Stimulated activated CD8-positive, alpha-beta memory T cell treated with anti-CD3 and anti-CD28 coated beads, Interleukin-15, amount 100 ng/mL, for 24 hours (primary cell): ENCODE results near the gene PCNT.

Experiments used
- DNase-seq: peaks from one replicate; pipeline ENCODE4 v3.0.0-alpha.2; 2020; ENCODE audit warnings: low read depth

The PCNT gene, protein sequence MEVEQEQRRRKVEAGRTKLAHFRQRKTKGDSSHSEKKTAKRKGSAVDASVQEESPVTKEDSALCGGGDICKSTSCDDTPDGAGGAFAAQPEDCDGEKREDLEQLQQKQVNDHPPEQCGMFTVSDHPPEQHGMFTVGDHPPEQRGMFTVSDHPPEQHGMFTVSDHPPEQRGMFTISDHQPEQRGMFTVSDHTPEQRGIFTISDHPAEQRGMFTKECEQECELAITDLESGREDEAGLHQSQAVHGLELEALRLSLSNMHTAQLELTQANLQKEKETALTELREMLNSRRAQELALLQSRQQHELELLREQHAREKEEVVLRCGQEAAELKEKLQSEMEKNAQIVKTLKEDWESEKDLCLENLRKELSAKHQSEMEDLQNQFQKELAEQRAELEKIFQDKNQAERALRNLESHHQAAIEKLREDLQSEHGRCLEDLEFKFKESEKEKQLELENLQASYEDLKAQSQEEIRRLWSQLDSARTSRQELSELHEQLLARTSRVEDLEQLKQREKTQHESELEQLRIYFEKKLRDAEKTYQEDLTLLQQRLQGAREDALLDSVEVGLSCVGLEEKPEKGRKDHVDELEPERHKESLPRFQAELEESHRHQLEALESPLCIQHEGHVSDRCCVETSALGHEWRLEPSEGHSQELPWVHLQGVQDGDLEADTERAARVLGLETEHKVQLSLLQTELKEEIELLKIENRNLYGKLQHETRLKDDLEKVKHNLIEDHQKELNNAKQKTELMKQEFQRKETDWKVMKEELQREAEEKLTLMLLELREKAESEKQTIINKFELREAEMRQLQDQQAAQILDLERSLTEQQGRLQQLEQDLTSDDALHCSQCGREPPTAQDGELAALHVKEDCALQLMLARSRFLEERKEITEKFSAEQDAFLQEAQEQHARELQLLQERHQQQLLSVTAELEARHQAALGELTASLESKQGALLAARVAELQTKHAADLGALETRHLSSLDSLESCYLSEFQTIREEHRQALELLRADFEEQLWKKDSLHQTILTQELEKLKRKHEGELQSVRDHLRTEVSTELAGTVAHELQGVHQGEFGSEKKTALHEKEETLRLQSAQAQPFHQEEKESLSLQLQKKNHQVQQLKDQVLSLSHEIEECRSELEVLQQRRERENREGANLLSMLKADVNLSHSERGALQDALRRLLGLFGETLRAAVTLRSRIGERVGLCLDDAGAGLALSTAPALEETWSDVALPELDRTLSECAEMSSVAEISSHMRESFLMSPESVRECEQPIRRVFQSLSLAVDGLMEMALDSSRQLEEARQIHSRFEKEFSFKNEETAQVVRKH (N-terminal part only)

DNA sequence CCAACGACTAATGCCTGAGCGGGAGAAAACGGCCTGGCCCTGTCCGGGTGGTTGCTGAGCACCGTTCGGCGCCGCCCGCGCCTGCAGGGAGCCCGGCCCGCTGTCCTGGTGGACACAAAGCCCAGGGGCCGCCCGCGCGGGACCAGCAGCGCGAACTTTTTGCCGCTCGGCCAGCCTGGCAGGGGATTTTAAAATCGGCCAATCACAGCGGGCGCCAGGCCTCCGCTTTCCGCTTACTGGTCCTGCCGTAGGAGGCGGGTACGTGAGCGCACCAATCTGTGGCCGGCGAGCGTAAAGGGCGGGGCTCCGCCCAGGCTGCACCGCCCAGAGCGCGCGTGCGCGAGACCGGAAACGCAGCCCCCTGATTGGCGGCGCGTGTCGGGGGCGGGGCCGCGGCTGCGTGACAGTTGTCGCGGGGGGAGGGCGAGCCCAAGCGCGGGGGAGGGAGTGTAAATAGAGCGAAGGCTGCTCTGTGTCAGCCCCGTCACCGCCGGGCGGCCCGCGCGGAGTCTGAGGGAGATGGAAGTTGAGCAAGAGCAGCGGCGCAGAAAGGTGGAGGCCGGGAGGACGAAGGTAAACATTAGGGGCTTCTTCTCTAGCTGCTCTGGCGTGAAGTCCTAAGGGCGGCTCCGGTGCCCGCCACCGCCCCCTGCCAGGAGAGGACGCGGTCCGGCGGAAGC, at the start of gene PCNT, which contains the start of gene C21orf58:
Gene PCNT (plus strand): TSS at position 447 of the 680 bp plus-strand sequence. CDS start 73 bp downstream, at position 520.
Gene C21orf58 (minus strand): TSS at position 161 of the 680 bp plus-strand sequence. CDS start 1,132 bp downstream, outside the sequence.
- DNase-seq, result peak; percentile 93

DNA sequence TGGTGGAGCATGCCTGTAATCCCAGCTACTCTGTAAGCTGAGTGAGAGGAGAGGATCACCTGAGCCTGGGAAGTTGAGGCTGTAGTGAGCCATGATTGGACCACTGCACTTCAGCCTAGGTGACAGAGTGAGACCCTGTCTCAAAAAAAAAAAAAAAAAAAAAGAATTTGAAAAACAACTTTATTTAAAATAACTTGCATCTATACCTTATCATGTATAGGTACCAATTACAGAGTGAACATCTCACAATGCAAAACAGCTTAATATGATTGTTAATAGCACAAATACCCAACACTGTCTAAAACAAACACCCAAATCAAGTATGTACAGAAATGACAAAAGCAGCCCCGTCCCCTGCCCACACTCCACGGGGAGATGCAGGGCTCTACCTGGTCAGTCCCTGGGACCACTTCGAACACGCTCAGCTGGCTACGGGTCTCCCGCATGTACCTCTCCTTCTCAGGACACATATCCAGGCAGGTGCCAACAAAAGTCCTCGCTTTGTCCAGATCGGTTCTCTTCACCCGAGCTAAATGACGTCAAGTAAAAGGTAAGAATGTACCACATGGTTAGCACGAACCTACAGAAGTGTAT, 49.1 kb upstream of the PCNT start:
- DNase-seq, result no peak

DNA sequence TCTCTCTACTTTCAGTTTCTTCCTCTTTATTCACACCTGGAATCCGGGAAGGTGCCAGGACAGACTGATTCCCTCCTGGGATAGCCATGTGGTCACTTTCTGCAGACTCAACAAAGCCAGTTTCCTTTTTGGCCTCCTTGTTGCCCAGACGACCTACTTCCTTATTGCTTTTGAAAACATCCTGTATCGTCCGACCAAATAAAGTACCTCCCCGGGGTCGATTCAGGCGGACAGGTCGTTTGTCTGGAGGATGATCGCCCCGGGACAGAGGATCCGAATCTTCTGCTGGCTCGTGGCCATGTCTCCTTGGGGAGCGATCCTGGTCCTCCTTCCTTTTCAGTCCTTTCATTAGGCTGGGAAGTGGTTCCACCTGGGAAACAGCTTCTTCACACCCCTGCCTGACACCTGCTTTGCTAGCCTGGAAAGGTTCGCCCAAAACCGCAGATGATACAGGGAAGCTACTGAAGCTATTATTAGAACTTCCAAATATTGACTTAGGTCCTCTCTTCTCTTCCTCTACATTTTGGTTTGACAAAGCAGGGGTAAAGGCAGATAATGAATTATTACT, 39.8 kb upstream of the PCNT start:
- DNase-seq, result no peak

DNA sequence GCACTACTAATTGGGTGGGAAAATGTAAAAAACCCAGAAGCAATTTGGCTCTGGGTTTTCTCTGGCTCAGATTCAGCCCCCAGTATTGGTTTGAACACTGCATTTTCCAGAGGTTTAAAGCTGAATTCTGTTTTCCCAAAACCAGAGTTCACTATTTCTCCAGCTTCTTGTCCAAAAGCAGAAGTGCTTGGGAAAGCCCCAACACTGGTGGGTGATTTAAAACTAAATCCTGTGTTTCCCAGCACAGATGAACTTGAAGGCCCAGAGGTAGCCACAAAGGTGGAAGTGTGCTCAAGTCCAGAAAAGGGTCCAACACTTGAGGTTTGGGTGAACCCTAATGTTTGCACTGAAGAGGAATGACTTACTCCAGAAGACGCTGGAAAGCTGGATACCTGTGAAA, 39.2 kb upstream of the PCNT start:
- DNase-seq, result no peak

DNA sequence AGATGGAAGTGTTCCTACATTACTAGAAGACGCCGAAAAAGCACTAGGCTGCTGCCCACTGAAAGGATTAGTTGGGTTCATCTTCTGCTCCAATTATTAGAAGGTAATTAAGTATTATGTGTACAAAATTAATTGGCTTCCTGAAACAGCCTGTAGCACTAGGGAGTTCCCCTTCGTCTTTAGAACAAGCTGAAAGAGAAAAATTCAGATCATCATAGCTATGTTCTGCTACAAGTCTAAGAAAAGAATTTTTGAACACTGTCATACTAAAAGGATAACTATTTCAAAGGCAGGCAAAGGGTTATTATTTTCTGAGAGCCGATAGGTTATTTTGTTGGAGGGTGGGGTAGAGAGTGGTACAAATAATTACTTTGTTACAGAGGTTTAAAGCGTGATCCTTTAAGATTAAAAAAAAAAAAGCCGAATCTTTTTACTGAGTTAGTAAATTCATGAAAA, 38.7 kb upstream of the PCNT start, which contains the start of gene MCM3AP:
Gene MCM3AP (minus strand): TSS at position 406 of the 456 bp plus-strand sequence. CDS start 325 bp downstream, at position 81.
- no peak for DNase-seq

DNA sequence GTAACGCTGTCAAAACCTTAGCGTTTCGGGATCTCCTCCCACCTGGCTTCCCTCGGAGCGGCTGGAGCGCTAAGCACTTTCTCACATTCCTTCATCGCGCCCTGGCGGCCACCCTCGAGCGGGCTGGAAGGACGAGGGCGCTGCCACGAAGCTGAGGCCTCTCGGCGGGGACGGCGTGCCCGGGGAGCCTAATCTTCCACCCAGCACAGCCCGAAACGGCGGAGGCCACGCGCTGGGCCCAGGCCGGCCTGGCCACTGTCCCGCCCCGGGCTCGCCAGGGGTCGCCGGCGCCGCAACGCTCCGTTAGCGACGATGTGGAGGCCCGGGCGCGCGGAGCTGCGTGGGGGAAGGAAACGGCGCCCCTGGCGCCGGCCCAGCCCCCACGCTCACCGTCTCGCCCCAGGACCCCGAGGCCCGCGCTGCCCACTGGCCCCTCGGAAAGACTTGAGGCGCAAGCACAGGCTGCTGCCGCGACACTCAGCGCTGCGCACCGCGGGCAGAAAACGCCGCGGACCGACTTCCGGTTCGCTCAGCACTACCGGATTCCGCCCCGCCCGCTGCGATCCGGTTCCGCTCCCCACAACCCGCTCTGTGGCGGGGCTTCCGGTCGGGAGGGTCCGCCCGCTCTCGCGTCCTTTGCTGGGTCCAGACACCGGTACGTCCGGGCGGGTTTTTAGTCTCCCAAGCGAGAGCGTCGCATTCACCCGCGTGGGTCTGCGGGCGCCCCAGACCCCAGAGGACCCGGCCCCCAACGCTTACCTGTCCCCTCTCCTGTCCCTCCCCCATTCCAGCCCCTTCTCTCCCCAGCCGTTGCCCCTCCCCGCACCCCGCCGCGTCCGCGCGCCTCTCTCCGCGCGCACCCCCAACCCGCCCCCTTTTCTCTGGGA, 38.0 kb upstream of the PCNT start, which contains the start of gene YBEY:
Gene YBEY (plus strand): TSS at position 582 of the 887 bp plus-strand sequence. CDS start 572 bp downstream, outside the sequence.
- DNase-seq, result peak; percentile 76

DNA sequence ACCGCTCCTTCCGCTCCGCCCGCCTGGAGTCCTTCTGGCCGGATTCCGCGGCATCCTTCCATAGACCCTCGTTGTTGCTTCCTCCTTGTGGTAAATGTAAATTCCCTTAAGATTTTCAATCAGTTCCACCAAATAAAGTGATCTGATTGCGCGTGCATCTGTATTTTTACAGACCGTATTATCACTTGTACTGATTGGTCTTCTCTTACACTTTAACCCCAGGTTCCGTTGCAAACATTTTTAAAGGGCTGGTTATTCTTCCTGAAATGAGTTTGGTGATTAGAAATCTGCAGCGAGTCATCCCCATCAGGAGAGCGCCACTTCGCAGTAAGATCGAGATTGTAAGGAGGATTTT, 37.3 kb upstream of the PCNT start:
- DNase-seq, result no peak

DNA sequence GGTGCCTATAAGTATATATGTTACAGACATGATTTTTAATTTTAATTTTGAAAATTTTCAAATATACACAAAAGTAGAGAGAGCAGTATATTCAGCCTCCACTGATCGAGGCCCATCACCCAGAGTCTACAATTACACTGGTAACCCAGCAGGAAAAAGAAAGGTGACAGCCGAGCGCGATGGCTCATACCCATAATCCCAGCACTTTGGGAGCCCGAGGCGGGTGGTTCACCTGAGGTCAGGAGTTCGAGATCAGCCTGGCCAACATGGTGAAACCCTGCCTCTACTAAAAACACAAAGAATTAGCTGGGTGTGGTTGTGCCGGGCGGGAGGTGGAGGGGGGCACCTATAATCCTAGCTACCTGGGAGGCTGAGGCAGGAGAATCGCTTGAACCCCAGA, 36.4 kb upstream of the PCNT start:
- no peak for DNase-seq

DNA sequence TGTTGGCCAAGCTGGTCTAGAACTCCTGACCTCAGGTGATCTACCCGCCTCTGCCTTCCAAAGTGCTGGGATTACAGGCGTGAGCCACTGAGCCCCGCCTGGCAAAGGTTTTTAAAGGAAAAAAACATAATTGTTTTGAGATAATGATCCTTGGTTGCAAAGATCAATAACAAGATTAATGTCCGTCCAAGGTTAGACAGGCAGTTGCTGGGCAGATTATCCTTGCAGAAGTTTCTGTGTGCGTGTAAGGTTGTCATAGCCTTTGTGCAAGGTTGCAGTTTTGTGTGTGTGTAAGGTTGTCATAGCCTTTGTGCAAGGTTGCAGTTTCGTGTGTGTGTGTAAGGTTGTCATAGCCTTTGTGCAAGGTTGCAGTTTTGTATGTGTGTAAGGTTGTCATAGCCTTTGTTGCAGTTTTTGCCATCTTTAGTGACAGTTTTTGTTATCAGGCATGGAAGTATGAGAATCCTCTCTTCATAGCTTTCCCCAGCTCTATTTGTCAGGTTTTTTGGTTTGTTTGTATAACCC, 34.2 kb upstream of the PCNT start:
- no peak for DNase-seq

DNA sequence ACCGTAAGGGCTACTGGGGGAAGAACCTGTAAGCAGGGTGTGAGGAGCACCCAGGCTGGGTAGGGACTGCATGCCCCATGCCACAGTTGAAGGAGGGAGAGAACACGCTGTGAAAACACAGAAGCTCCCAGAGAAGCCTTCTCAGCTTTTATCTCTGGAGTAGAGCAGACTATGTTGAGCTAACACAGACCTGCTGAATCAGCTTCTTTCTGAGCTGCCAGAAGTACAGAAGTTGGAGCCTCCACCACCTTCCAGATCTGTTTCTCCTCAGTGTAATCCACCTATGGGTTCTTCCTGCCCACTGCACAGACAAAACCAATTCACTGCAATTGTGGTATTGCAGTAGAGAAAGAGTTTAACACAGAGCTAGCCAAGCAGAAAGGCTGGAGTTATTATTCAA, 32.4 kb upstream of the PCNT start:
- DNase-seq, result no peak

DNA sequence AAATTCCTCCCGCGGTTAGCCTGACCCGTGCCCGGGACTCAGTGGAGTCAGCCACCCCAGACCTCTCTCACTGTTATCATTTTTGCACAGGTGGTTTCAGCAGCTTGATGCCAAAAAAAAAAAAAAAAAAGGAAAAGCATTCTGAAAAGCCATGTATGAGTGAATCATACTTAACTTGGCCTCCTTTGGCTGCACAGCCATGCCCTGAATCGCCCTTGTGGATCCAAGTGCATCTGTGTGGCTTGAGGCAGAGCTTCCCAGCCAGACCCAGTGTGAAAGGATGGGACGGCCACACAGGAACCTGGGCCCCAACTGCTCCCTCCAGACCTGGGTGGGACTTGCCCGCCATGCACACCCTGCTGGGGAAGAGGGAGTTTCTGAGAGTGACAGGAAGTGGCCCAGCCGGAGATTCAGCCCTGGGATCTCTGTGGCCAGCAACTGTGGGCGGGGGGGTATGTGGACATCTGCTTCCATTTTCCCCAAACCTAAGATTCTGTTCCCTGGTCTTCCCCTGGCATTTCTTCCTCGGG, 29.2 kb upstream of the PCNT start:
- DNase-seq, result no peak

DNA sequence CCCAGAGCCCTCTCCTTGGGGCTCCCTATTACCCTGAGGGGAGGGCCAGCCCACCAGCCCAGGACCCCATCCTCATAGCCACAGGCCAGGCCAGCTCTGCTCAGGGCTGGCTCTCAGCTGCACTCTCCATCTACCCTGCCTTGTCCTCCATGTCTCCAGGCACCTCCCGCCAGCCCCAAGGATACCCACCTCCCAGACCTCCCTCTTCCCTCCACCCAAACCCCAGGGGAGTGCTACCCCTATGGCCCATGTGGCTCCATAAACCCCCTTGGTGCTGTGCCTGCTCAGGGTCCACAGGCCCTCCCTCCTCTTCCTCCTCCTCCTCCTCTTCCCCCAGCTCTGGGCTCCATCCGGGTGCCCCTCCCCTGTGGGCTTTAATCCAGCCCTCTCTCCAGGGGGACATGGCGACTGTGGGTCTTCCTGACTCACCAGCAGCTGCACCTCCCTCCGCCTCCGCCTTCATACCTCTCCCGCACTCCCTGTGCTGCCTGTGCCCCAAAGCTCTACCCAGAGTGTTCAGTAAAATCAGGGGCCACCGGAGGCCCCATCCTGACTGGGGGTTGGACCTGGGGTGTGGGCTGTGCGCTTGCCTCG, 28.7 kb upstream of the PCNT start:
- no peak for DNase-seq

DNA sequence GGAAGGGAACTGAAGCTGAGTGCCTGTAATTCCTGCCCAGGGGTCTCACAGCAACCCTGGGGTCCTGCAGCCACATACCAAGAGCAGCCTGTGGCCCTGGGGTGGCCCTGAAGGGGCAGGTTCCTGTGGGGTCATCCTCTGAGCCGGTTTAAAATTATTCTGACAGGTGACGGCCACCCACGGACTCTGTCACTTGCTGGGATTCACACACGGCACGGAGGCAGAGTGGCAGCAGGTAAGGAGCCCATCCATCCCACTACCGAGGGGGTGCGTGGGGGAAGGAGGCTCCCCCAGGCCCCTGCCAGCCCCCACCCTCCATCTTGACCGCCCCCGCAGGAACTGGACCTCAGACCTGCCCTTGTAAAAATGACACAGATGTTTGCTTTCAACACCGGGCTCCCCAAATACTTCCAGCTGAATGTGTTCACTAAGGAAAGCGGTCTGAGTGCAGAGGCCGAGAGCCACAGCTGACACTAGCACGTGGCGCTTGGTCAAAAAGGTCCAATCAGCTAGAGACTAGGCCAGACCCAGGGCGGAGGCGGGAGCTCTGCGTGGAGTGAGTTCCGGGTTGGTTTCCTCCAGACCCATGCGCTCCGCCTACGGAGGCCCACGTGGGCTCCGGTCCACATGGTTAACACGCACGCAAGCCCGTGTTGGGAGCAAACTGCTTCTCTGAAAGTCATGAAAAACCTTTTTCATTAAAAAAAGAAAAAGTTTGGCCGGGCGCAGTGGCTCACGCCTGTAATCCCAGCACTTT, 27.8 kb upstream of the PCNT start:
- DNase-seq, result peak; percentile 10

DNA sequence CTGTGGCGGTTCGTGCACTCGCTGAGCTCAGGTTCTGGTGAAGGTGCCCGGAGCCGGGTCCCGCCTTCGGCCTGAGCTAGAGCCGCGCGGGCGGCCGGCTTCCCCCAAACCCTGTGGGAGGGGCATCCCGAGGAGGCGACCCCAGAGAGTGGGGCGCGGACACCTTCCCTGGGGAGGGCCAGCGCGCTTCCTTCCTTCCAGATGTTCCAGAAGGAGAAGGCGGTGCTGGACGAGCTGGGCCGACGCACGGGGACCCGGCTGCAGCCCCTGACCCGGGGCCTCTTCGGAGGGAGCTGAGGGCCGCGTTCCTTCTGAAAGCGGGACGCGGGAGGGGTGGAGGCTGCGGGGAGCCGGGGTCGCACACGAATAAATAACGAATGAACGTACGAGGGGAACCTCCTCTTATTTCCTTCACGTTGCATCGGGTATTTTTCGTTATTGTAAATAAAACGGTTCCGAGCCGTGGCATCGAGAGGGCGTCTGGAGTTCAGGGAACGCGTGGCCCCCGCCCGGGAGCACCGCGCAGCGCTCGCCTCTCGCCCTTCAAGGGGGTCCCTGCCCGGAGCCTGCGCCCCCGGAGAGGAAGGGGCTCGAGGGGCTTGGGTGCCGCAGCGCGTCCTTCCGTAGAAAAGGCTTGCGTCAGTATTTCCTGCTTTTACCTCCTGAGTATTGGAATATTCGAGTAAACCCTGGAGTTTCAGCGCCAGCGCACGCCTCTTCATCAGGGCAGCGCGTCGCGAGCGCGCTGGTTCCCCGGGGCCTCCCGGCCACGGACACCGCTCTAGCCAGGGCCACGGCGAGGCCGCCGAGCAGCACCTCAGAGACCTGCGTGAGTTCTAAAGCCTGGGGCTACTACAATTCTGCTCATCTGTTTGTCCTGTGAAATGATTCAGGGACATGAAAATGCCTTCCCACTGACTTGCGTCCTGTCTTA, 26.4 kb upstream of the PCNT start:
- DNase-seq, result no peak

DNA sequence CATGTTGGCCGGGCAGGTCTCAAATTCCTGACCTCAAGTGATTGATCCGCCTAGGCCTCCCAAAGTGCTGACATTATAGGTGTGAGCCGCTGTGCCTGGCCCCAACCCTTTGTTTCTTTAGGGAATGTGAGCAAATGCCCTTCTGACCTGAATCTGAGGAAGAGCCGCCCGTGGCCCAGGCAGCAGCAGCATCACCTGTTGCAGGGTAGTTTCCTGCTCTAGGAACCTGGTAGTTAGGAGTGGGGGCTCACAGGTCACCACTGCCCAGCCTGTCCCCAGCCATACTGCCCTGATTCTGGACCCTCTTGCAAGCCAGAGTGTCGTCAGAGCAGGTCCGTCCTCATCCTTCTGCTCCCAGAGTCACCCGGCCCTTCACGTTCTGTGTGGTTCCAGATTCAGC, 24.8 kb upstream of the PCNT start:
- DNase-seq, result no peak

DNA sequence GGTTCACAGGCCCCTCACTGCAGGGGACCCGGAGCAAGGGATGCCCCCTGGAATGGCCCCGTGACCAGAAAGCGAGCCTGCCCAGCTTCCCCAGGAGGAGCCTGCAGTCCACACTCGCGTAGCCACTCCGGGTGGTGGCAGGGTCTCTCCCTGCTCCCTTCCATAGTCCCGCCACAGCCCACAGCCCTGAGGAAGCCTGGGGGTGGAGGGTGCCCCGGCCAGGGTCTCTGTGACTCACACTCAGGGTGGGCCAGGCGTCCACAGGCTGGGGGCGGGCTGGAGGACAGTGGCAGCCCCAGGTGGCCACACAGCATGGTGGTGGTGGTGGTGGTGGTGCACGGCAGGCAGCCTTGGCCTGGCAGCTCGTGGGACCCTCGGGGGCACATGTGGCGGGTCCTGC, 22.2 kb upstream of the PCNT start:
- DNase-seq, result no peak

DNA sequence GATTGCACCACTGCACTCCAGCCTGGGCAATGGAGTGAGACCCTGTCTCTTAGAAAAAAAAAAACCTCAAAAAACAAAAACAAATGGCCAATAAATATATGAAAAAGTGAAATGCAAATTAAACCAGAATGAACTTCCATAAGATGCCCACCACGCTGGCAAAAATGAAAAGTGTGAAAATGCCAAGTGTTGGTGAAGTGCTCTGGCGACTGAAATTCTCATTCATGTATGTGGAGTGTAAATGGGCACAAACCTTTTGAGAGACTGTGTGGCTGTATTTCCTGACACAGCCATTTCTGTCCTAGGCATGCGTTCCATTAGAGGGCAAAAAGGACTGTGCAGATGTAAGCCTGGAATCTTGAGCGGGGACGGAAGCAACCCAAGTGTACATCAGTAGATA, 19.5 kb upstream of the PCNT start:
- no peak for DNase-seq
